Germinal center (tissue), 1 donor: ENCODE data around the gene NHERF1.

Experiments
- DNase-seq: peaks from one replicate; pipeline ENCODE4 v3.0.0; 2012; ENCODE audit warnings: mixed read lengths, low spot score

NHERF1 gene

GRCh38 chr17:74784125-74784810, 35.8 kb downstream of the NHERF1 start:
- no peak for DNase-seq

- DNase-seq = no peak
Observed at GRCh38 chr17:74785096-74785980, 36.9 kb downstream of the NHERF1 start.

DNA sequence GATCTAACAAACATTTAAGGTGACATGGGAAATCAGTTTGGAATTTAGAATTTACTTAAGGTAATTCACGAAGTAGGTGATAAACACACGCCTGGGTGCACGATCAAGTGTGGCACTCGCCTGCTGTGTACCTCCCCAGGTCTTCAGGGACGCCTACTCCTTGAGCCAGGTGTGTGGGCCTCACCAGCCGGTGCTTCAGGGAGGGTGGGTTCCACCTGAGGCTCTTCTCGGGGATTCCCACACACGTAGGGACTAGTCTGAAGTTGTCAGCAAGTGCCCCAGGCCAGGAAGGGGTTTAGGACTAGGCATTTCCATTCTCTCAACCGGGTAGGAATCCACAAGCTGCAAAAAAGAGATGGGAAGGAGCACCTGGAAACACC, 37.5 kb downstream of the NHERF1 start:
- DNase-seq = no peak

GRCh38 chr17:74786431-74787055, 38.1 kb downstream of the NHERF1 start:
- DNase-seq = no peak

DNA sequence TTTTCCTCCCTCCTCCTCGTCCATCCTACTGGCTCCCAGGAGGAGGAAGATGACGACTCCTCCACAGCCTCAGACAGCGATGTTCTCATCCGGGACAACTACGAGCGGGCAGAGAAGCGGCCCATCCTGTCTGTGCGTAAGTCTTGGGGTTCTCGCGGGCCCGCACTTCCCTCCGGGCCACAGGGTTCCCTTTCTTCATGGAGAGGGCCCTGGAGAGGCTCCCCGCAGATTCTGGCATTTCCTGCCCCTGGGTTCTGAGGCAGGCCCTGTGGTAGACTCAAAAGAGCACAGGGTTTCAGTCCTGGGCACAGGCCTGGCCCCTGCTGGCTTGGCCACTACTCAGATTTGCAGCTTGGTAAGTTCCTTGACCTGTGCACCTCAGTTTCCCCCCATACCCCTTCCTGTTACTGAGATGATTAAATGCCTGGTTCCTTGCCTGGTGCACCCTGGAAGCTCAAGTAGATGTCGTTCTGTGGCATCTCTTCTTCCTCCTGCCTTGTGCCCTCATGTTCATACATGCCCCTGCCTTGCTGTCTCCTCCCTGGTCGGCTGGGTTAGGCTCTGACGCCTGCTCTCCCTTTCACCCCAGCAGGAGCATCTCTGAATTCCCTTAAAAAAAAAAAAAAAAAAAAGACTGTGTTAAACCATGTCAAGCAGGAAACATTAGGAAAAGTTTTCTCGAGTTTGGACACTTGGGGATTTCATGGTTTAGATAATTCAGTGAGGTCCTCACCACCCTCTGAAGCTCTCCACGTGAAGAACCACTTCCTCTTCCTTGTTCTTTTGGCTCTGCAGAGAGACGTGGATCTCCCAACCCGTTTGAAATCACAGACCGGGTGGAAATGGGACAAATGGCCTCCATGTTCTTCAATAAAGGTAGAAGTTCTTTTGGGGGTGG, 42.0 kb downstream of the NHERF1 start:
- no peak for DNase-seq

DNA sequence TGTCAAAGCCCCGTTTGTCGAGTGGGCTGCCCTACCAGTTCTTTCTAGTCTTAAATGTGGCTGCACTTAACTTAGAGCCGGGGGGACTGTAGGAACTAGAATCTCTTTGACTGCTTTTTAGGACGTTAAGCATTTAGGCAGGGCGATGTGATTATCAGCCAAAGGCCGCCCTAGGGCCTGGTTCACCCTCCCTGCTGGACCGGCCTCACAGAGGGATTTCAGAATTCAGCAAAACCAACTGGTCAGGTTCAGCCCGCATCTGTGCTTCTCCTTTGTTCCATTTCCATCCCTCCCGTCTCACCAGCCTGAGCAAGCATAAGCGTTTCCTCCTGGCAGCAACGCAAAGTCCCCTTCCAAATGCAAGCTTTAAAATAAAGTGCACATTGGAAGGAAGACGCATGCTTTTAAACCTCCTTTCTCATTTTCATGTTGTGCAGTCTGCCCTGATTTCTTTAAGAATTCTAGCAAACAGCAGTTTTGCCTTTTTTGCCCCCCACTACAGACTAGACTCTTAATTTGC, 44.2 kb downstream of the NHERF1 start:
- DNase-seq = no peak

GRCh38 chr17:74795327-74796020, 47.0 kb downstream of the NHERF1 start:
- DNase-seq = no peak

- no peak for DNase-seq
Observed at GRCh38 chr17:74796211-74796610, 47.8 kb downstream of the NHERF1 start.

GRCh38 chr17:74796866-74797265, 48.4 kb downstream of the NHERF1 start:
- no peak for DNase-seq

DNA sequence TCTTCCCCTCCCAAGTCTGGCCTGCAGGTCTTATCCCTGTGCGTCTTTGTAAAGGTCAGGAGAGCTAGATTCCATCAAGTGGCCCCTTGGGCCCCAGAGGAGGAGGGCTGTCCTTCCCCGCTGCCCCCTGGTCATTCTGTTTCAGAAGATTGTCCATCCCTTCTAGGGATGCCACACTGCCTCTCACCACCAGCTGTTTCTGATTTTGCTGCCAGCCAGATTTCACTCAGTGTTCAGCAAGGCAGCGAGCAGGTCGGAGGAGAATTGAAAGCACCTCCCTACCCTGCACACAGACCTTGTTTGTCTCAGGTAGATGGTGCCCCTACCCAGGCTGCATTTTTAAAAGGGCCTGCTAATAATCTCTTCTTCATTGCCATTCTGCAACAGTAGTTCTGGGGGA, 49.4 kb downstream of the NHERF1 start:
- DNase-seq = no peak

- no peak for DNase-seq
Observed at GRCh38 chr17:74798239-74798707, 49.8 kb downstream of the NHERF1 start.

DNA sequence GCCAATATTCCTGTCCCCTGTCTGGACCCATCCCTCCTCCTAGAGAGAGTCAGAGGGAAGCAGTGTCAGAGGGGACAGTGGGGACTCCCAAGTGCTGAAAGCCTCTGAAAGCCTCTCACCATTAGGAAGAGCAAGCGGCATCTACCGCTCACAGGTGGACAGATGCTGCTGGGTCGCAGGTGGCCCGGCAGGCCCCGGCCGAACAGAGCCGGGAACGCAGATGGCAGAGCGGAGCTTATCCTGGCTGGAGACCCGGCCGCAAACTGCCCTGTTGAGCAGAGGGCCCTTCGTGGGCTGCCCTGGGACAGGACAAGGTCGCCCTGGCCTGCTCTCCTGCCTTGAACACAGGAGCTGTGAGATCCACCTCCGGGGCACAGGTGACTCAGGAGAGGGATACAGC, 50.7 kb downstream of the NHERF1 start:
- DNase-seq = no peak

DNA sequence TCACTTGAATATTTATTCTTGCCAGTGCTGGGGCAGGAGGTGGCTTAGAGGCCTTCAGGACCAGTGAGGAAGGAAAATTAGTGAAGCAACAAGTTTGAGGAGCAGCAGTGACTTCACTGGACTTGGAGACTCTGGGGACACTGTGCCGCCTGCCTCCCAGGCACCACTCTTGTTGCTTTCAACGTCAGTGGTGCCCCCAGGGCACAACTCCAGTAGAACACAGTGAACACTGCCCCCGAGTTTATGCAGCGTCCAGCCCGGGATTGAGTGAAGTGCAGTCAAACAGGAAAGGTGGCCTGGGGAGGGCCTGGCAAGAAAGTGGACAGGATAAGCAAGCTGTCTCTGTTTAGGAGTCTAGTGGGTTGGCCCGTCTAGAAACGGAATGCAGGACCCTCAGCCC, 52.1 kb downstream of the NHERF1 start:
- no peak for DNase-seq

DNA sequence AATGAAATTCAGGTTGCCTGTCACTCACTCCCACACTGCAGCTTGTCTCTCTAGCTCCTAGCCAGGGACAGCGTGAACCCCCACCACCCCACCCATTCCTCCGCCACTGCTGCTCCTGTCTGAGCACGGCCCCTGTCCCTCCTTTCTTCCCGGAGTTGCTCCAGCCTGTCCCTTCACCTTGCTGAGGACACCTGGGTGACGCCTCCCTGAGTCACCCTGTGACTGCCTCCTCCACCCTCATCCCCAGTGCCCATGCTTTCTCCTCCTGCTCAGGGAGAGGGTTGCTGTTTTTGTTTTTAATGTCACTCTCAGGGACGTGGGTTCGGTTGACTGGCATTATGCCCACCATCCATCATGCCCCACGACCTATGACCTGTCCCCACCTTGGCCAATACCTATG, 53.5 kb downstream of the NHERF1 start:
- DNase-seq = no peak

GRCh38 chr17:74803388-74803930, 55.0 kb downstream of the NHERF1 start:
- DNase-seq = no peak

DNA sequence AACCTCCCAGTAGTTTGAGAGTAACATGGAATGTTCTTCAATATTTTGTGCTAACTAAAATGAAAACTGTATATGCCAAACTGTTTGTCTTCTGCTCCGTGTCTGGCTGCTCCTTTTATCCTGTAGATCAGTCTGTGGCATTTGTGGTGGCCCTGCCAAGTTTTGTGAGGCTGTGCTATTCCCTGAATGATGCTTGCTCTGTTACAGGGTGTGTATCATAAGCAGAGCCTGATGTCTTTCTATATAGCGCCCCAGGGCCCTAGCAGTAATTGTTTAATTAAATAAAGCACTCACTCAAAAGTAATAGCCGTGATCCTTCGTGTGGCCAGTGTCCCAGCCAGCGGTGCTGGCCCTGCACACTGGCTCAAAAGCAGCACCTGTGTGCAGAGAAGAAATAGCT, 55.5 kb downstream of the NHERF1 start:
- no peak for DNase-seq

DNA sequence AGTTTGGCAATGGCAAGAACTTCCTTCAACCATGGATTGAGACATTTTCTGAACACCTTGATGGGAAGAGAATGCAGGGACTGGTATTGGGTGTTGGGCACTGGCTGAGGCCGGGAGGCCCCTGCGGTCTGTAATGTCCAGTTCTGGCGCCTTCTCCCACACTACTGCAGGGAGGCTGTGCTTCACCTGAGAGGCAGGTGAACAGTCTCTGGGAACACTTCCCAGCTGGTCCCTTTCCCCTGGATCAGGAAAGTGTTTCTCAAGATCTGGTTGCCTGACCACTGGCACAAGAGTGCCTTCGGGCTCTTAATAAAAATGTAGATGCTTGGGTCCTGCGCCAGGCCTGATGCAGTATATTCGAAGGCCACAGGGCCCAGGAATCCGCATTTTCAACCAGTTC, 56.3 kb downstream of the NHERF1 start:
- DNase-seq = no peak

GRCh38 chr17:74805591-74805991, 57.2 kb downstream of the NHERF1 start:
- DNase-seq = no peak

GRCh38 chr17:74806334-74806733, 57.9 kb downstream of the NHERF1 start:
- DNase-seq = no peak

DNA sequence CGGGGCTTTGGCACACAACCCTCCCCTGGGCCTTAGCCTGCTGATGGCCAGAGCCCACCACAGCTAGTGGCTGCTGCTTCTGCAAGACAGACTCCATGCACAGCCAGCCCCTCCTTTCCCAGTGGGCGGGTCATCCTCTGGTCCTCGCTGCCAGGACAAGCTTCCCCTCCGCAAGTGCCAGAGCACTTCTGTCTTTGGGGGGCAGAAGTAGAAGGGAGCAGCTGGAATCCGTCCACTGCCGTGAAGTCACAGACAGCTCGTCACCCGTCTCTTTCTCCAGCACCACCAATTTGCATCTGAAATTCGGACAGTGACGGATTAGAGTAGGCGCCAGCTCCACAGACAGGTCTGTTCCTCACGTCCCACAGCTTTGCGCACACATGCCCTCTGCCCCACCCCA, 59.0 kb downstream of the NHERF1 start:
- no peak for DNase-seq

DNA sequence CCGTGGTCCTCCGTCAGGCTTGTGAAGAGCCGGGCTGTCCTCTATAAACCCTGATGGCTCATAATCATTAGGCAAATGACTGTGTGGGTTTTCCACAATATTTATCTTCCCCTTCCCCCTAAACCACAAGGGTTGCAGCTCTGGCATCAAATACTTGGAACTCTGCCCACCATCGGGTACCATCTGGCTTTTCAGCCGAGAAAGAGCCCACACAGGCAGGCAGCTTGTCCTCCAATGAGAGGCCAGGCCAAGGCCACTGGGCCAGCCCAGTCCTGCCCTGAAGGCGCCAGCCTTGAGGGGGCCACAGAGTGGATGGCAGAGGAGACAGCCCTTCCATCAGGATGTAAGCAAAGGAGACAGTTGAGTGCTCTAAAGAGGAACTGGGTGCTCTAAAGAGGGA, 59.5 kb downstream of the NHERF1 start:
- no peak for DNase-seq
